GM21515 (cell line): ENCODE data around the gene ST8SIA1.
"Not testable (repeated sequence)": the region's sequence is repeated elsewhere in the genome, so short reads cannot be mapped to it uniquely, and the experiment has no call there.

ENCODE experiments used
- ATAC-seq: cut with Tn5 transposase; IDR thresholded peaks from one replicate; pipeline ENCODE4 v1.9.1; 2021; ENCODE audit not compliant: unreplicated experiment

Gene ST8SIA1

DNA sequence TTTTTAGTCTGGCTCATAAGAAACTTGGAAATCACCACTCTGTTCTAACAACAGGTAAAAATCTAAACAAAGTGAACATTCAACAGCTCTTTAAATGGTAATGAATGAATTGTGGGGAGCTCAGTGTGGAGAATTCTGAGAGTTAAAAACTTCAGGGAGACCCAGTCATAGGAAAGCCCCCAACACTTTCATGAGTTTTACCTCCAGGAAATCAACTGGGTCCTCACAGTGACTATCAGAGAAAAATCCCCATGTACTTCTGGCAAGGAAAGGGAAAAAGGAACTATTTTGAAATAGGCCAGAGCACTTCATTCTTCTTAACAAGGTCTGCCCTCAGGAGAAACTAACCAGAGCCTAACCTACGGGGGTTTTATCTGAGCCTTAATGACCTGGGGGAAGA is 153.8 kb downstream of the ST8SIA1 start:
- no peak for ATAC-seq

DNA sequence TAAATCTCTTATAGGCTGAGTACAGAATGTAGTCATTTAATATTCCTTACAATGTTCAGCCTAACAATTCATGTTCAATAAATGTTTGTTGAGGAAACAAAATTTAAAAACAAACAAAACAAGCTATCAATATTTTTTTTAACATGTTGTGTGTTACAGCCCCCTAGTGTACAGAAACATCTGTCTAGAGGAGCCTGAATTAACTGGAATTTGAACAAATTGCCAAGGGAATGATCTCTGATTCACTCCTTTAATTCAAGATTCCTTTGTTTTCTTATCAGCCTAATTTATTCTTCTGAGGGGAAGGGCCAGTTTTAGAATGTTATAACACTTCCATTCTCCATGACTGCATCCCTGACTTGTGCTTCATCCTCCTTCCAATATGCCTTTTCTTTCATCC is 161.3 kb downstream of the ST8SIA1 start:
- no peak for ATAC-seq

DNA sequence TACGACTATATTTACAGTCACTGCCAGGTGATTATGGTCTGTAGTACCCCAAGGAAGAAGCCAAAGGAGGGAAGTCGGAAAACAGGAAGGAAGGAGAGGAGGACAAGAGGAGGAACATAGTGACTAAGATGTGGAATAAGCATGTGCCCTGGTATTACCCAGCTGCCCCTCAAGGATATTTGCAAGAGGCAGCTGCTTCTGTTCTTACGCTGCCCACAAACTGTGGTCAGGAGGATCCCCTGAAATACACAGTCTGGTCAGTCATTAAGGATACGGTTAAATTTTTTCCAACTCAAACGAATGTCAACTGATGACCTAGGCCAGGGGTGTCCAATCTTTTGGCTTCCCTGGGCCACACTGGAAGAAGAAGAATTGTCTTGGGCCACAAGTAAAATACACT is 162.0 kb downstream of the ST8SIA1 start:
- ATAC-seq, result no peak

GRCh38 chr12:22169376-22169775 is 165.1 kb downstream of the ST8SIA1 start:
- ATAC-seq, result no peak

DNA sequence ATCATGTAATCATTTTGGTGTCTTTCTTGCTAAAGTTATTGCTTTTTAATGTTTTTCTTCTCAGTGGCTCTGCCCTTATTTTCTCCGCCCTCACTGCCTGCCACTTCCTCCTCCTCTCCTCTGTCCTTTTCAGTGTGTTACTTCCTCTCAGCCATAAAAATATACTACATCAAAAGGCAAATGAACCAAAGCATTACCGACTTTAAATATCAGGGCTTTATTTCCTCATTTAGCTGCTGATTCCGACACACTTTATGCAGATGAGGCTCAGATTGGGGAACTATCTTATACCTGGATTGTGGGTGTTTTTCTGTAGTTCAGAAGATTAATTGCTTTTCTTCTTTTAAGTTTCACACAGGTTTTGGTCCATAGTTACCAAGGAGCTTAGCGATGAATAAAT is 170.4 kb downstream of the ST8SIA1 start:
- ATAC-seq, result no peak

GRCh38 chr12:22163594-22163993 is 170.9 kb downstream of the ST8SIA1 start:
- ATAC-seq, result no peak

GRCh38 chr12:22160396-22161003 is 174.0 kb downstream of the ST8SIA1 start:
- ATAC-seq, result no peak

DNA sequence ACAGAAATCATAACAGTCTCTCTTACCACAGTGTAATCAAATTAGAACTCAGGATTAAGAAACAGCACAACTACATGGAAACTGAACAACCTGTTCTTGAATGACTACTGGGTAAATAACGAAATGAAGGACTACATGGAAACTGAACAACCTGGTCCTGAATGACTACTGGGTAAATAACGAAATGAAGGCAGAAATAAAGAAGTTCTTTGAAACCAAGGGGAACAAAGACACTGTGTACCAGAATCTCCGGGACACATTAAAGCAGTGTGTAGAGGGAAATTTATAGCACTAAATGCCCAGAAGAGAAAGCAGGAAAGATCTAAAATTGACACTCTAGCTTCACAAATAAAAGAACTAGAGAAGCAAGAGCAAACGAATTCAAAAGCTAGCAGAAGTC is 185.2 kb downstream of the ST8SIA1 start:
- ATAC-seq, result not testable (repeated sequence)

DNA sequence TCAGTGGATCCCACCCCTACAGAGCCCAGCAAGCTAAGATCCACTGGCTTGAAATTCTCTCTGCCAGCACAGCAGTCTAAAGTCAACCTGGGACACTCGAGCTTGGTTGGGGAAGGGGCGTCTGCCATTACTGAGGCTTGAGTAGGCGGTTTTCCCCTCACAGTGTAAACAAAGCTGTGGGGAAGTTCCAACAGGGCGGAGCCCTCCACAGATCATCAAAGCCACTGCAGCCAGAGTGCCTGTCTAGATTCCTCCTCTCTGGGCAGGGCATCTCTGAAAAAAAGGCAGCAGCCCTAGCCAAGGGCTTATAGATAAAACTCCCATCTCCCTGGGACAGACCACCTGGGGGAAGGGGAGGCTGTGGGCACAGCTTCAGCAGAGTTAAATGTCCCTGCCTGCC is 187.8 kb downstream of the ST8SIA1 start:
- not testable (repeated sequence) for ATAC-seq
